NCI-H128 (cell line): ENCODE results near the gene C1orf141.
"Not testable (repeated sequence)": the region's sequence is repeated elsewhere in the genome, so short reads cannot be mapped to it uniquely, and the experiment has no call there.

ENCODE experiments used
- DNase-seq: peaks from one replicate; lab custom pipeline; 2025; ENCODE audit not compliant: unreplicated experiment; lab: John Stamatoyannopoulos, UW

The C1orf141 gene

GRCh38 chr1:67089685-67090208 lies 45.0 kb downstream of the C1orf141 start:
- DNase-seq, result no peak

GRCh38 chr1:67088440-67088839 lies 46.3 kb downstream of the C1orf141 start:
- DNase-seq, result no peak

GRCh38 chr1:67085326-67085725 lies 49.4 kb downstream of the C1orf141 start:
- no peak for DNase-seq

GRCh38 chr1:67084765-67085318 lies 49.9 kb downstream of the C1orf141 start:
- no peak for DNase-seq

GRCh38 chr1:67078291-67078690 lies 56.5 kb downstream of the C1orf141 start:
- no peak for DNase-seq

- DNase-seq, result no peak
These were observed 57.2 kb downstream of the C1orf141 start for GRCh38 chr1:67077593-67077992.

- no peak for DNase-seq
These were observed 62.0 kb downstream of the C1orf141 start for GRCh38 chr1:67072749-67073148.

GRCh38 chr1:67067655-67068054 lies 67.1 kb downstream of the C1orf141 start:
- not testable (repeated sequence) for DNase-seq

GRCh38 chr1:67062412-67062811 lies 72.4 kb downstream of the C1orf141 start:
- DNase-seq, result no peak

GRCh38 chr1:67061266-67061665 lies 73.5 kb downstream of the C1orf141 start:
- no peak for DNase-seq

- no peak for DNase-seq
These were observed 74.0 kb downstream of the C1orf141 start for GRCh38 chr1:67060811-67061218.

GRCh38 chr1:67059346-67059745 lies 75.4 kb downstream of the C1orf141 start:
- DNase-seq, result no peak

- no peak for DNase-seq
These were observed 76.0 kb downstream of the C1orf141 start for GRCh38 chr1:67058761-67059160.

GRCh38 chr1:67058242-67058641 lies 76.5 kb downstream of the C1orf141 start:
- no peak for DNase-seq

- DNase-seq, result peak; percentile 45
These were observed 80.7 kb downstream of the C1orf141 start, which contains the start of gene SLC35D1 for GRCh38 chr1:67053785-67054772. TSS of gene SLC35D1 (minus strand) at chr1:67054148. CDS start at chr1:67054013, 135 bp downstream.

GRCh38 chr1:67053535-67053784 lies 81.3 kb downstream of the C1orf141 start:
- no peak for DNase-seq

GRCh38 chr1:67052741-67053534 lies 81.8 kb downstream of the C1orf141 start:
- no peak for DNase-seq

GRCh38 chr1:67051196-67051595 lies 83.6 kb downstream of the C1orf141 start:
- no peak for DNase-seq

GRCh38 chr1:67044631-67045270 lies 90.0 kb downstream of the C1orf141 start:
- no peak for DNase-seq

- no peak for DNase-seq
These were observed 91.4 kb downstream of the C1orf141 start for GRCh38 chr1:67043366-67043765.
